ENCODE results near the gene IL17RC. TPM values are rescaled to one million over a fixed set of nuclear protein-coding genes. Genes with fewer than 3 reads are reported as not detected.

The IL17RC gene
- total RNA-seq, 4 donors from 2014 or later: 40.3 to 60.4 (median 51.3) TPM

GRCh38 chr3:9917820-9918219 is 922 bp downstream of the IL17RC start:
- intact Hi-C loops (cut with DNase I): loop anchor here (5.0 kb wide), 1 partner anchor 71 kb away; no protein-coding TSS in a partner anchor
- Histone ChIP-seq H3K27me3 (no peaks in the 10 kb centered on the region), H3K9me3 (no peaks in the 10 kb centered on the region), H3K36me3 (peaks cover 0 to 22% (median 19%) of the 10 kb centered on the region in 4 donors), H3K27ac (replicated peaks in 1 of 4) (peak overlapping the region; percentile 88 to 96 (median 94)), H3K4me3 (peak overlapping the region; percentile 65 to 78 (median 72)), H3K4me1 (peaks cover 33 to 59% (median 50%) of the 10 kb centered on the region in 4 donors)
- TF ChIP-seq POLR2A (IDR thresholded peaks at IDR 0.05; ENCODE audit: low read depth) (no peak), EP300 (IDR thresholded peaks at IDR 0.05) (no peak), POLR2AphosphoS5 (IDR thresholded peaks at IDR 0.05) (no peak), CTCF (IDR thresholded peaks at IDR 0.05) (no peak)
- no peak for DNase-seq (ENCODE audit: extremely low spot score)
- 67% methylated on average over 6 of the region's 10 CpGs for WGBS

GRCh38 chr3:9918261-9919038 is 1.6 kb downstream of the IL17RC start:
- peaks cover 0 to 28% (median 21%) of the 10 kb centered on the region in 4 donors for H3K36me3 ChIP-seq
- intact Hi-C loops (cut with DNase I): loop anchor here (5.0 kb wide), 1 partner anchor 71 kb away; no protein-coding TSS in a partner anchor
- peak overlapping the region; percentile 23 to 96 (median 91) for H3K27ac ChIP-seq (replicated peaks in 1 of 4)
- H3K9me3 ChIP-seq: no peaks in the 10 kb centered on the region
- no peak for TF ChIP-seq EP300 (IDR thresholded peaks at IDR 0.05)
- no peak for DNase-seq (ENCODE audit: extremely low spot score)
- H3K4me1 ChIP-seq: peaks cover 33 to 59% (median 48%) of the 10 kb centered on the region in 4 donors
- peak overlapping the region in 1 of 4 donors; percentile 73 for H3K4me3 ChIP-seq
- H3K27me3 ChIP-seq: no peaks in the 10 kb centered on the region
- WGBS: 96% methylated on average over 7 of the region's 8 CpGs

GRCh38 chr3:9928158-9928557 is 11.3 kb downstream of the IL17RC start:
- WGBS: 60% methylated on average over 1 of the region's 23 CpGs
- H3K36me3 ChIP-seq: peaks cover 11 to 67% (median 55%) of the 10 kb centered on the region in 4 donors

GRCh38 chr3:9930804-9931418 is 14.0 kb downstream of the IL17RC start:
- intact Hi-C loops (cut with DNase I): loop anchor here (5.0 to 10.0 kb wide), 2 partner anchors 96 to 294 kb away; partner anchors contain the start of gene FANCD2
- TF ChIP-seq EP300 (IDR thresholded peaks at IDR 0.05) (no peak), POLR2AphosphoS5 (IDR thresholded peaks at IDR 0.05) (no peak), POLR2A (IDR thresholded peaks at IDR 0.05; ENCODE audit: low read depth) (no peak), CTCF (IDR thresholded peaks at IDR 0.05) (peak in 1 of 3 experiments; percentile 2)
- Histone ChIP-seq H3K4me1 (peaks cover 22 to 35% (median 34%) of the 10 kb centered on the region in 4 donors), H3K9me3 (no peaks in the 10 kb centered on the region), H3K4me3 (no peak overlapping the region), H3K27me3 (peaks cover 0 to 8% (median 0%) of the 10 kb centered on the region in 4 donors), H3K27ac (replicated peaks in 1 of 4) (no peak overlapping the region), H3K36me3 (peaks cover 4 to 43% (median 38%) of the 10 kb centered on the region in 4 donors)
- no peak for DNase-seq (ENCODE audit: extremely low spot score)
- WGBS: 97% methylated on average over 4 of the region's 4 CpGs

More at GRCh38 chr3:9928158-9928557, 11.3 kb downstream of the IL17RC start:
- H3K27ac ChIP-seq (replicated peaks in 1 of 4): no peak overlapping the region
- no peaks in the 10 kb centered on the region for H3K9me3 ChIP-seq
- TF ChIP-seq EP300 (IDR thresholded peaks at IDR 0.05) (no peak), POLR2A (IDR thresholded peaks at IDR 0.05; ENCODE audit: low read depth) (no peak), POLR2AphosphoS5 (IDR thresholded peaks at IDR 0.05) (no peak), CTCF (IDR thresholded peaks at IDR 0.05) (no peak)
- H3K4me1 ChIP-seq: peaks cover 5 to 14% (median 13%) of the 10 kb centered on the region in 4 donors
- no peak for DNase-seq (ENCODE audit: extremely low spot score)
- H3K4me3 ChIP-seq: no peak overlapping the region
- intact Hi-C loops (cut with DNase I): no loop called here
- peaks cover 0 to 3% (median 0%) of the 10 kb centered on the region in 4 donors for H3K27me3 ChIP-seq

- WGBS: 5% methylated on average over 8 of the region's 13 CpGs
- peaks cover 9 to 52% (median 48%) of the 10 kb centered on the region in 4 donors for H3K36me3 ChIP-seq
Observed at GRCh38 chr3:9932535-9932842, 15.6 kb downstream of the IL17RC start.

More at GRCh38 chr3:9932535-9932842, 15.6 kb downstream of the IL17RC start:
- Histone ChIP-seq H3K27ac (replicated peaks in 1 of 4) (peak overlapping the region; percentile 93 to 99 (median 96)), H3K9me3 (no peaks in the 10 kb centered on the region), H3K4me1 (peaks cover 22 to 50% (median 38%) of the 10 kb centered on the region in 4 donors), H3K27me3 (peaks cover 0 to 8% (median 0%) of the 10 kb centered on the region in 4 donors), H3K4me3 (peak overlapping the region; percentile 70 to 89 (median 79))
- no peak for DNase-seq (ENCODE audit: extremely low spot score)
- intact Hi-C loops (cut with DNase I): loop anchor here (5.0 to 10.0 kb wide), 2 partner anchors 95 to 292 kb away; partner anchors contain the start of gene FANCD2
- TF ChIP-seq POLR2AphosphoS5 (IDR thresholded peaks at IDR 0.05) (peak; percentile 18 to 60), POLR2A (IDR thresholded peaks at IDR 0.05; ENCODE audit: low read depth) (no peak)
